GM21526 (cell line): Measurements from ENCODE around the gene TTC21A.

Experiments
- ATAC-seq: cut with Tn5 transposase; IDR thresholded peaks from one replicate; pipeline ENCODE4 v1.9.1; 2021; ENCODE audit warnings: moderate library complexity; ENCODE audit not compliant: unreplicated experiment, low FRiP score

Gene TTC21A

DNA sequence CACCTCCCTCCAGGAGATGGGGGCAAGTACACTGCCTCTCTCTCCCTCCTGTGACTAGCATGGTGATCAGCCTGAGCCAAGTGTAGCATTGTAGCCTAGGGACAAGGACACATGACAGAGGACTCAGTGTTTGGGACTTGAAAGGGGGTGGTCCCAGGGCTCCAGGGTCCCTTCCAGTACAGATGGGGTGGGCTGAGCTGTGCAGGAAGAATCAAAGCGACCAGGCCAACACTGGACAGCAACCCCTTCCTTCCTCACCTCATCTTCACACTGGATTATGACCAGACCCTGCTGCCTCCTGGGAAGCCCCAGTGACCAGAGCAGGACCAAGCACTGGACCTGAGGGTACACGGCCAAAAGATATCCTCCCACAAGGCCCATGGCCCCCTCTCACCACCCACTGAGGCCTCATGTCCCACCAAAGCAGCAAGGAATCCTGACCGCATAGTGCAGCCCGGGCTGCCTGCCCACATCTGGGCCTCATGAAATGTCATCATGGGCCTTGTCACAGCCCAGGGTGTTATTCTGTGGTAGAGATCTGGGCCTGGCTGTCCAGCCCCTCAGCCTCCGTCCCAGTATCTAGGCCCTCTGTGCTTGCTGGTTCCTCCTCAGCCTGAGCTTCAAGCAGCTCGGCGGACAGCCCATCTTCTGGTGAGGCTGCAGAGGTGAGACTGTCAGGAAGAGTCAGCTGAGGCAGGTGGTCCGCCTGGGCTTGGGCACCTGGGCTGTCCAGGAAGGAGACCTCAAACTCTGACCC lies 9.6 kb upstream of the TTC21A start:
- no peak for ATAC-seq

DNA sequence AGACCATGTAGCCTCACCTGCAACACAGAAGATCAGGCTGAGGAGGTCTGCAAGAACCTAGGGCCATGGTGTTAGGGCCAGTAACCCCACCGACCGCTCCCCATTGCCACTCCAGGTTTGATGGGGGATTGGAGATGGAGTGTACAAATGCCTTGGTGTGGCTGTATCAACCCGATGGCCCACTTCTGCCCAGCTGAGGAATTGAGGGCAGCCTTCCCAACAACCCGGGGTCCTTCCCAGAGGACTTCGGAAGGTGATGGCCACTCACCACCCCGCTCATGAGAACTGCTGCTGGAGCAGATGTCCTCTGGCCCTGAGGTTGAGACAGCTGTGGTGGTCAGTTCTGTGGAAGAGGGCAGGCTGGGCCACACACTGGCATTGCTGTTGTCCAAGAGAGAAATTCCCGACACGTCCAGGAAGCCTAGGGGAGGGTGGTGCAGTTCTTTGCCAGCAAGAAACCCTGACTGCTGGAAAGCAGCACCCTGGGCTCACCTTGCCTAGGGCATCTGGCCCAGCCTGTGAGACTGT lies 8.9 kb upstream of the TTC21A start:
- no peak for ATAC-seq

- ATAC-seq: no peak
These were observed 8.2 kb upstream of the TTC21A start for GRCh38 chr3:39099242-39099641.

DNA sequence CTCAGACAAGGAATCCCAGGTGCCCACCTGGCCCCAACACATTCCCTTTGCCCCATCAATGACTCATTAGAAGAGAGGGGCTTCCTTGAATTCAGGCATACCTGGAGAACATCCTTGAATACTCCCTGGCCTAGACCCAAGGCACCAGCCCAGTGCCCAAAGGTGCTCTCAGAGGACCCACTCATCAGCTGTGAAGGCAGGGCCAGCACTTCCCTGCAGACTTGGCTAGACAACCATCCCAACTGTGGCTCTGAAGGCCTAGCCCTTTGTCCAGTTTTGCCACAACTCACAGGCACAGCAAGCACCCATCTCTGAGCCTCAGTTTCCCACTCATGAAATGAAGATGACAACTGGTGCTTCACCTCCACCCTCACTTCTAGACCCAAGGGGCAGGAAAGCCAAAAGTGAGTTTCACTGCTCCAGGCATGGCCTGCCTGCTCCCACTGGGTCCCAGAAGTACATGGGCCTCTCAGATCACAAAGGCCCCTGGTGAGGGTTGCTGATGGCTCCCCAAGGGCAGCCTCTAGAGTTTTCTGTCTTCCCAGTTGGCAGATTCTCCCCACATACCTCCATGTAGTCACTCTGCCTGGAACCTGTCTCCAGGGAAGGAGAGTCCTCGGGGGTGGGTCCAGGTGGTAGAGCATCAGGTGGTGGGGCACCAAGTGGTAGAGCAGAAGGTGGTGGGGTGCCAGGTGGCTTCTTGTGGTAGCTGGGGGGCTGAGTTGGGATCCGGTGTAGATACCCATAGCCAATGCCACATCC lies 7.6 kb upstream of the TTC21A start:
- ATAC-seq: no peak

GRCh38 chr3:39100500-39100886 lies 7.0 kb upstream of the TTC21A start:
- no peak for ATAC-seq

DNA sequence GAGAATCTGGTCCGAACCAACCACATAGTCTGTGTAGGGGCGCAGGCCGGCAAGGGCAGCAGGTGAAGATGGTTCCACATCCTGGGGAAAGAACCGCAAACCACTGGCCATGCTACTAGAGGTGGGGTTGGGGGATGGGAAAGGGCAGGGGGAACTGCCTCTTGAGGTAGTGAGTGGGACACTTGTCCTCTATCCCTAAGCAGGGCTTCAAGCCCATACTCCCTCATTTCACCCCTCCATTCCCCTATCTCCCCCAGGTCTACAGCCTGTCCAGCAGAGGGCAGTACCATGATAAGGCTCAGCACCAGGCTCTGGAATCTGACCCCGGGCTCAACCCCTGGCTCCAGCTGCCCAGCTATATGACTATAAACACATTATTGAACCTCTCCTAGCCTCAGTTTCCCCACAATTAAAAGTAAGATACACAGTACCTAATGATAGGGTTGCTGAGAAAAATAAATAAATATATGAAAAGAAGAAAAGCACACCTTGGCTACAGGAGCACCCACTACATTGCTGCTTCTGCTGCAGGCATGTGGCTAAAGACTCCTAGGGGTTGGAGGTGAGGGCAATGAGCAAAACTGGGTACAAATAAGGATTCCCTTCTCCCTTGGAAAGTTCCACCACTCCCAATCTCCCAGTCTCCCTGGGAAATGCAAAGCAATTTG lies 6.3 kb upstream of the TTC21A start:
- ATAC-seq: peak; percentile 56

DNA sequence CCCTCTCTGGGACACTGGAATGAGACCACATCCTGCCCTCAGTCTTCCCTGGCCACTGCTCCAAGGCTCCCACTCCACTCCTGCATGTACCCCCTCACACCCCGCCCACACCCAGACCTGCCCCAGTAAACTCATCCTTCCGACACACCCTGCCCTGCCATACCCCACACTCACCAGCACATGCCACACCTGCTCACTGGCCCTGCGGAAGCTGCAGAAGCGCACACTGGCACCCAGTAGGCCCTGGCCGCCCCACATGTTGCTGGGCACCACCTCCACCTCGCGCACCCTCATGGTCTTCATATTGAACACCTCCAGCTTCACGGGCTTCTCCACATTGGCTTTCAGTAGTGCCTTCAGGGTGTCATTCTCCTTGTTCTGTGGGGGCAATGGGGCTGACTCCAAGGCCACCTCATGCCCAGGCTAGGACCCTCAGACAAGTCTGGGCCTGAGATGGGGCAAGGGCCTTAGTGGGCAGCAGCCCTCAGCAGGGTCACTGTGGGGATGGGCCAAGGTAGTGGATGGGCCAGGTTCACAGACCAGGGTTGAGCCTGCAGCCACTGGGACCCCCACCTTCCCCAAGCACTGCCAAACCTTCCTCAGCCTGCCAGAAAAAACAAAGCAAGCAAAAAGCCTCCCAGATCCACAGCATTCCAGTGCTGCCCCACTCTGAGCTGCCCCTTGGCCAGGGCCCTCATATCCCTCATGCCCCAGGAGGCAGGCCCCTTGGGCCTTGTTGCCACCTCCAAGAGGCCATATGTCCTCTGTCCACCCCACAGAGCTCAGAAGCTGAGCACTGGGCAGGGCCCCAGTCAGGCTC lies 4.8 kb upstream of the TTC21A start:
- no peak for ATAC-seq

DNA sequence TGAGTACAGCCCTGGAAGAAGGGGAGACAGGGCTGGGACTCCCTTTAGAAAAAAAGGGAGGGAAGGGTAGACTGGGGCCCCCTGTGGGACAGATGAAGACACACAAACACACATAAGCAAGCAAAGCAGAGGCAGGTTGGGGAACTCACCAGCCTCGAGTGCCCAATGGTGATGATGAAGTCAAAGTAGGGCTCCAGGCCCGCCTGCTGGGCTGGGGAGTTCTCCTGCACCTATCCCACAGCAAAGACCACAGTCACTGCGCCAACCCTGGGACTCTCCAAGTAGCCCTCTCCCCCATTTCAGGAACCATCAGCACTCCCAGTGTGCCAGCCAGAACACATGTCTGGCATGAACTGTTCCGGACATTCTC lies 4.2 kb upstream of the TTC21A start:
- ATAC-seq: no peak

DNA sequence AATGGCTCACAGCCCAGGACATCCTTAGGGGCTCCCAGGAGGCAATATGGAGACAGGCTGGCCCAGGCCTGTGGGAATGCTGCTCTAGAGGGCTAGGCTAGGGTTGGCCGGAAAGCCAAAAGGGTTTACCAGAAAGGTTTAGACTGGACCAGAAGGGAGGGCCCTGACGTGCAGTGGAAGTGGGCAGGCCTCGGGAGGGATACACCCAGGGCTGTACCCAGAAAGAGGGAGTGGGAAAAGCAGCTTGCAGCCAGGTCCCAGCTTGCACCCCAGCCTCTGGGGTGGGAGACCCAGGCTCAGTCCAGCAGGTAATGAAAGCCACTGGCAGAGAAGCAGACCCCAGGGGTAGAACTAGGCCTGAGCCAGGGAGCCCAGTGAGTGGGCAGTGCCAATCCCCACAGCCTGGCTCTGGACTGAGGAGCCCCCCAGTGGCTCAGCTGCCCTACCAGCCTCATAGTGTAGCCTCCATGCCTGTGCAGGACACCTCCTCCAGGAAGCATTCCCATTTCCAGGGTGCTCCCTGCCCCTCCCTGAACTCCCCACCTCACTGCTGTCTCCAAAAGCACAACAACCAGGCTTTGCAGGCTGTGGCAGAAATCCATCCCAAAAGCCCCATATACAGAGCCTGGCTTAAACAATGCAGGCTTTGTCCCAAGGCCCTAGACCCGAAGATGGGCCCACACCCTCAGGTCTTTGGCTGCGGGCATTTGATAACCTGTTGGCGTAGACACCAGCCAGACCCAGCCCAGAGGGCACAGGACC lies 3.5 kb upstream of the TTC21A start:
- ATAC-seq: no peak

- ATAC-seq: no peak
These were observed 2.4 kb upstream of the TTC21A start for GRCh38 chr3:39104961-39105686.

- ATAC-seq: no peak
These were observed 1.8 kb upstream of the TTC21A start for GRCh38 chr3:39105687-39106063.

DNA sequence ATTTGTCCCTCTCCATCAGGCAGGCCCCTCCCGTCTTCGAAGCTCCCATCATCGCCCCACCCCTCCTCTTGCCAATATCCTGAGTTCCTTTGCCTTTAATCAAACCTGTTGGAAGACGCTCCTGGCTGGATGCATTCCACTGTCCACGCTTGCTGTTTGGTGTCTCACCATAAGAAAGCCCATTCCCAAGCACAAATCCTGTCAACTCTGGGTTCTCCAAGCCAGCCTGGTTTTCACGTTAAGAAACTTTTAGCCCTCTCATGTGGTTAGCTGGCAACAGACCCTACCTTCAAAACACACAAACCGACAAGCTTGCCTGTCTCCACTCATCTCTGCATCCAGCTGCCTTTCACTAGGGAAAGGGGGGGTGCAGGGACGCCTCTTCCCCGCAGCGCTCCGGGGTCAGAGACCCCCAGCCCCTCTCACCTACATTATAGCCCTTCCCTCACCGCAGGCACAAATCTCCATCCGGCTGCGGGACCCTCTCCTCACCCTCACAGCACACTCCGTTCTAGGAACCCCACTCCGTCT lies 1.1 kb upstream of the TTC21A start:
- no peak for ATAC-seq

GRCh38 chr3:39106851-39107387 lies 561 bp upstream of the TTC21A start:
- ATAC-seq: peak; percentile 2

DNA sequence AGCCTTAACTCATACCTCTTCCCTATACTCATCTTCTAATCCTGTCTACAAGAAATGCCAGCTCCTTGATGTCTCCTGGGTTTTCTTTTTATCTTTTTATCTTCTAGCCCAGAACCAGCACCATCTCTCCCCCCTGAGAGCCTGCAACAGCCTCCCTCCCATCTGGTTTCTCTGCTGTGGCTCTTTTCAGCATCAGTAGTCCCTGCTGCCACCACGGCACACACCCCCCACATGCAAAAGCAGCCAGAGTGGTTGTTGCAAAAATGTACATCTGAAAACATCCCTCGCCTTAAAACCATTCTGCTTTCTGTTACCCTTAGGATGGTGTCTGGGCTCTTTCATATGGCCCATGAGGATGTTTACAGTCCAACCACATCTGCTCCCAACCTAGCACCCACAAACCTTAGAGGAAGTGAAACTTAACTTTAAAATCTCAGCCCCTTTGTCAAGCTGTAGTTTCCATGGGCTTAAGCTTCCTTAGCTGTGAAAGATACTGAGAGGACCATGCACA lies 775 bp downstream of the TTC21A start:
- peak; percentile 78 for ATAC-seq

DNA sequence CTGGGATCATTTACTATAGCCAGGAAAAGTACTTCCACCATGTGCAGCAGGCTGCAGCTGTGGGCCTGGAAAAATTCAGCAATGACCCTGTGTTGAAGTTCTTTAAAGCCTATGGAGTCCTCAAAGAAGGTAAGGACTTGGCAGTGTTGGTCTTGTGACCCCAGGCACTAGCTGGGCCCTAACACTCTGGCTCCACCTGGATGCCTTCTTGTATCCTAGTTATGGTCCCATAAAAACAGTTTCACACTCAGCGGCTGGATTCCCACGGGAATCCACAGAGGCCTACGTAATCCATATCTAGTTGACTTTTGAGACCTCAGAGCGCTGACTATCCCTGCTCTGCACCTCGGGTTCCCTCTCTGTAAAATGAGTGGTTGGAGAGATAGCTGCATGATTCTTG lies 1.6 kb downstream of the TTC21A start:
- no peak for ATAC-seq

GRCh38 chr3:39110041-39110639 lies 2.7 kb downstream of the TTC21A start:
- no peak for ATAC-seq

DNA sequence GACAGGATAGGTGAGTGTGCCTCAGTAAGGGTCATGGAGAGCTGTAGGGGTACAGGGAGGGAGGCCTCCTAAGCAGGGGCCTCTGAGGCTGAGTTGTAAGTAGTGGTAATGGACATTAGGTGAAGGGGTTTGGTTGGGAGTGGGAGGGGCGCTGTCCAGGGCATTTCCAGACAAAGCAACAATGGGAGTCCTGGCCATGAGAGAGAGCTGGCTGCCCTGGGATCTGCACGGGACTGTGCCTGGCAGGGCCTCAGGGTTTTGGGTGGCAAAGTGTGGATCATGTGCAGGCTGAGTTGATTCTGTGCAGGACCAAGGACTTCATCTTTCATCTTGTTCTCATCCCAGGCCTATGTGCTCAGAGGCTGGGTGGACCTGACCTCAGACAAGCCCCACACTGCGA lies 4.6 kb downstream of the TTC21A start:
- no peak for ATAC-seq

- ATAC-seq: no peak
These were observed 5.1 kb downstream of the TTC21A start for GRCh38 chr3:39112535-39112934.
